GM12801 (cell line): ENCODE data around the gene DNPH1.

Source experiments
- CTCF ChIP-seq: IDR thresholded peaks from one replicate; pipeline ENCODE4 v1.5.1; 2011; ENCODE audit warnings: control low read depth; ENCODE audit not compliant: insufficient read length; ENCODE audit errors: extremely low read depth

DNPH1 gene

GRCh38 chr6:43222418-43223059, 6.7 kb downstream of the DNPH1 start:
- TF ChIP-seq CTCF: no peak

GRCh38 chr6:43221046-43221972, 8.0 kb downstream of the DNPH1 start:
- no peak for TF ChIP-seq CTCF

GRCh38 chr6:43220439-43220951, 8.8 kb downstream of the DNPH1 start:
- no peak for TF ChIP-seq CTCF

GRCh38 chr6:43219814-43220213, 9.5 kb downstream of the DNPH1 start:
- no peak for TF ChIP-seq CTCF

- no peak for TF ChIP-seq CTCF
Measured at GRCh38 chr6:43219119-43219518, 10.2 kb downstream of the DNPH1 start.

- no peak for TF ChIP-seq CTCF
Measured at GRCh38 chr6:43217351-43217750, 11.9 kb downstream of the DNPH1 start.

GRCh38 chr6:43216200-43216599, 13.1 kb downstream of the DNPH1 start:
- TF ChIP-seq CTCF: no peak
